Activated T-helper 1 cell treated with Interleukin-2 at 50 U/mL for 16 hours (primary cell): ENCODE results near the gene HNF1A.

Experiments used
- DNase-seq: peaks from one replicate; pipeline ENCODE4 v3.0.0-alpha.2; 2020; ENCODE audit warnings: low read depth

HNF1A gene

DNA sequence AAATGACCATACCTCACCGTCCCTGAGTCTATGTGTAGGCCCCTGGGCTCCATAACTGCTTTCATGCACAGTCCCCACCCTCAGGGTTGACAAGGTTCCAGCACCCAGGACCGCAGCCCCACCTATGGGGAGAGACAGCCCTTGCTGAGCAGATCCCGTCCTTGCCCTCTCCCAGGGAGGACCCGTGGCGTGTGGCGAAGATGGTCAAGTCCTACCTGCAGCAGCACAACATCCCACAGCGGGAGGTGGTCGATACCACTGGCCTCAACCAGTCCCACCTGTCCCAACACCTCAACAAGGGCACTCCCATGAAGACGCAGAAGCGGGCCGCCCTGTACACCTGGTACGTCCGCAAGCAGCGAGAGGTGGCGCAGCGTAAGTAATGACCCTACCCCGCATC, 10.3 kb downstream of the HNF1A start:
- DNase-seq, result no peak

DNA sequence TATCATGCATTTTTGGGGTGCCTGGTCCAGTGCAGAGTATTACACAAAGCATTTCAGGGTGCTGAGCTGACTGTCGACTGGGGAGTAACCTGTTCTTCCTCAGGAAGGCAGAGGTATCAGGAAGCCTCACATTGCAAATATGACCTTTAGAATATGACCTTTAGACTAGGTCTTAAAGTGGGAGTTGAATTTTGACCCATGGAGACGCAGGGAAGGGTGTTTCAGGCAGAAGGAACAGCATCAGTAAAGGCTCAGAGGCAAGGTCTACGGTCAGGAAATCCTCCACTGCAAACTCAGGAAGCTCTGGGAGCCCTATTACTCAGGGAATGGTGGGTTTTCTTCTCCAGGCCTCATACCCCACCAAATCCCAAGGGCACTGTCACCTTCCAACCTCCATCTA, 11.3 kb downstream of the HNF1A start:
- DNase-seq, result no peak

DNA sequence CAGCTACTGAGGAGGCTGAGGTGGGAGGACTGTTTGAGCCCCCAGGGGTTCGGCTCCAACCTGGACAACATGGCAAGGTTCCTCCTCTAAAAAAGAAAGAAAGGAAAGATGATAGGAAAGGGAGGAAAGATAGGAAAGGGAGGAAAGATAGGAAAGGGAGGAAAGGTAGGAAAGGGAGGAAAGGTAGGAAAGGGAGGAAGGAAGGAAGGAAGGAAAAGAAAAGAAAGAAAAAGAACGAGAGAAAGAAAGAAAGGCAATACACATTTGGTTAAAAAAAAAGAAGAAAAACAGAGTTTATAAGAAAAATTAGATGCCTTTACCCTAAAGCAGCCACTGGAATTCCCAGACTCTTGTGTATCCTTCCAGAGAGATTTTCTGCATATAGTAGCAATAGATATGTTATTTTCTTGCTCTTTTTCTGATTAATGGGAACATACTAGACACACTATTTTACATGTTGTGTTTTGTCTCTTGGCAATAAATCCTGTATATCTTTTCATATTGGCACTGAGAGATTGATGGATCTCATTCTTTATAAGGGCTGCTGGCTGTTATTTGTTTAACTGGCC, 12.2 kb downstream of the HNF1A start:
- no peak for DNase-seq

DNA sequence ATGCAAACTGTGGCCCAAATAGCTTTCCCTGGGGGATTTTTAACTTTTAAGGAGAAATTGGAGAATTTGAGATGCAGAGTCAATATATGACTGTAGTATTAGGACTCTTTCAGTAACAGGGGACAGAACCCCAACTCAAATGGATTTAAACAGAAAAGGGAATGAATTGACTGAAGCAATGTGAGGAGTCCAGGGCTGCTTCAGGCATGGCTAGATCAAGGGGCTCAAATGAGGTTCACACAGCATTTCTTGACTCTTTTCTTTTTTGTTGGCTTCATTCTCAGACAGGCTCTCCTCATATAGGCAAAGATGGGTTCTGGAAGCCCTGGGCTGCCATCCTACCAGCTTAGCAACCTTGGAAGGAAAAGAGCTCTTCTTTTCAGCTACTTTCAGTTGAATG, 13.6 kb downstream of the HNF1A start:
- no peak for DNase-seq

DNA sequence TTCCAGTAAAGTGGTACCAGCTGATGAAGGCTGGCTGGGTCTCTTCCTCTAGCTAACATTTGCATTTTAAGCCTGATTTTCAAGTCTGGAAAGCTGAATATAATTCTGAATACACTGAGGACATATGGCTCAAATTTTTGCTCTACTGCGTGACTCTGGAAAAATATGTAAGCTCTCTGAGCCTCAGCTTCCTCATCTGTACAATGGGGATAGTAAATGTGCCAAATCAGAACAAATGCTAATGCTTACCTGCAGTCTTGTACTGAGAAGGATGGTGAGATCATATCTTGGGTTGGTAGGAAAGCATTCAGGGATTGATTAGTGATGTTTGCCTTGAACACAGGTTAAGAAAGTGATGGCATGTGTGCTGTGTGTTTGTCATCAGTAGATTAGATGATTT, 14.6 kb downstream of the HNF1A start:
- DNase-seq, result no peak

DNA sequence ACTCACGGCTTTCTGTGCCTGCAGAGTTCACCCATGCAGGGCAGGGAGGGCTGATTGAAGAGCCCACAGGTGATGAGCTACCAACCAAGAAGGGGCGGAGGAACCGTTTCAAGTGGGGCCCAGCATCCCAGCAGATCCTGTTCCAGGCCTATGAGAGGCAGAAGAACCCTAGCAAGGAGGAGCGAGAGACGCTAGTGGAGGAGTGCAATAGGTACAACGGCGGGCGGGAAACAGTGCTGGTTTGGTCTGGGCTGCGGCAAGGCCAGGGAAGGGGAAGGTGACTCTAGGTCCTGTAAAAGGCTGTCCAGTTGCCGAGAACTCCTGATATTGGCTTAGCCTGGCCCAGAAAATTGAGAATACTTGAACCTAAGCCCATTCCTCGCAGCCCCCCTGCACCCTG, 15.2 kb downstream of the HNF1A start:
- no peak for DNase-seq

DNA sequence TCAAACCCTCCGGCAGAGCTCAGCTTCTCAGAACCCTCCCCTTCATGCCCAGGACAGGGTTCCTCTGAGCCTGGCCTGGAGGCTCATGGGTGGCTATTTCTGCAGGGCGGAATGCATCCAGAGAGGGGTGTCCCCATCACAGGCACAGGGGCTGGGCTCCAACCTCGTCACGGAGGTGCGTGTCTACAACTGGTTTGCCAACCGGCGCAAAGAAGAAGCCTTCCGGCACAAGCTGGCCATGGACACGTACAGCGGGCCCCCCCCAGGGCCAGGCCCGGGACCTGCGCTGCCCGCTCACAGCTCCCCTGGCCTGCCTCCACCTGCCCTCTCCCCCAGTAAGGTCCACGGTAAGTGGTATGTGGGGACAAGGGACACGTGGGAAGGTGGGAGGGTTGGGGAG, 15.7 kb downstream of the HNF1A start:
- no peak for DNase-seq

DNA sequence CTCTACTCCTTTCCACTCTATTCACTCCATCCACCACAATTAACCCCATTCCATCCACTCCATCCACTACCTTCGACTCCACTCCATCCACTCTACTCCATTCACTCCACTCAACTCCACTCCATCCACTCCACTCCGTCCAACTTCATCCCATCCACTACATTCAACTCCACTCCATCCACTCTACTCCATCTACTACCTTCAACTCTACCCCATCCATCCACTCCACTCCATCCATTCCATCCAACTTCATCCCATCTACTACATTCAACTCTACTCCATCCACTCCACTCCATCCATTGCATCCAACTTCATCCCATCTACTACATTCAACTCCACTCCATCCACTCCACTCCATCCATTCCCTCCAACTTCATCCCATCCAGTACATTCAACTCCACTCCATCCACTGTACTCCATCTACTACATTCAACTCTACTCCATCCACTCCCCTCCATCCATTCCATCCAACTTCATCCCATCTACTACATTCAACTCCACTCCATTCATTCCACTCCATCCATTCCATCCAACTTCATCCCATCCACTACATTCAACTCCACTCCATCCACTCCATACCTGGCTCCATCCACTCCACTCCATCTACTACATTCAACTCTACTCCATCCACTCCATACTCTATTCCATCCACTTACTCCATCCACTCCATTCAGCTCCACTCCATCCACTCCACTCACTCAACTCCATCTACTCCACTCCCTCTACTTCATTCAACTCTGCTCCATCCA, 16.4 kb downstream of the HNF1A start:
- no peak for DNase-seq

DNA sequence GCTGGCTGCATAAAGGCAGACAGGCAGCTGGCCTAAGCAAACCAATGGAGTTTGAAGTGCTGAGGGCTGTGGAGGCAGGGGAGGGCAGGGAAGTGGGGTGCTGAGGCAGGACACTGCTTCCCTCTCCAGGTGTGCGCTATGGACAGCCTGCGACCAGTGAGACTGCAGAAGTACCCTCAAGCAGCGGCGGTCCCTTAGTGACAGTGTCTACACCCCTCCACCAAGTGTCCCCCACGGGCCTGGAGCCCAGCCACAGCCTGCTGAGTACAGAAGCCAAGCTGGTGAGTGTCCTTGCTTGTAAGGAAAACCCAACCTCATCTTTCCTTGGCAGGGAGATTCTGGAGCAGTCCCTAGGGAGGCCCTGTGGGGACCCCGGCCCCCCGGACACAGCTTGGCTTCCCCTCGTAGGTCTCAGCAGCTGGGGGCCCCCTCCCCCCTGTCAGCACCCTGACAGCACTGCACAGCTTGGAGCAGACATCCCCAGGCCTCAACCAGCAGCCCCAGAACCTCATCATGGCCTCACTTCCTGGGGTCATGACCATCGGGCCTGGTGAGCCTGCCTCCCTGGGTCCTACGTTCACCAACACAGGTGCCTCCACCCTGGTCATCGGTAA, 17.9 kb downstream of the HNF1A start:
- no peak for DNase-seq

DNA sequence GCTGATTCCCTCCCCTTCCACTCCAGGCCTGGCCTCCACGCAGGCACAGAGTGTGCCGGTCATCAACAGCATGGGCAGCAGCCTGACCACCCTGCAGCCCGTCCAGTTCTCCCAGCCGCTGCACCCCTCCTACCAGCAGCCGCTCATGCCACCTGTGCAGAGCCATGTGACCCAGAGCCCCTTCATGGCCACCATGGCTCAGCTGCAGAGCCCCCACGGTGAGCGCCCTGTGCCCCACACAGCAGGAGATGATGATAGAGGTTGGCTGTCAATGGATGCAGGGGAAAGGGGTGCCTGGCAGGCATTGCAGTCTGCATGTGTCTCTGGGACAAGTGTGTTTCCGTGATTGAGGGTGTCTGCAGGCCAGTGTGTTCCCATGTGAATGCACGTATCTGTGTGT, 19.1 kb downstream of the HNF1A start:
- no peak for DNase-seq

DNA sequence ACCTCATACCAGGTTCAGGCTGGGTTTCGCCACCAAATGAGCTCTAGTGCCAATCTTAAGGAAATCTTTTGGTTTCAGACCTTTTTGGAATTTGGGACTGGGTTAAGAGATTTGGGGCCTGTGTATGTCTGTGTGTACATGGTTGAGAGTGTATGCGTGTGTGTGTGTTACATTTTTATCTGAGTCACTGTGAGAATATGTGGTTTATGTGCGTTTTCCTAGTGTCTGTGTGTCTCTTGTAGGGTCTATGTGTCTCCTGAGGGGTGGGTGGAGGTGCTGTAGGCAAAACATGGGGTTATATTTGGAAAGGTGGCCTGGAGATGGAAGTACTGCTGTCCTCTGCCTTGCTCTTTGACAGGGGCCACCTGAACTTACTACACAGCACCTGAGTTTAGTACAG, 20.1 kb downstream of the HNF1A start:
- no peak for DNase-seq

DNA sequence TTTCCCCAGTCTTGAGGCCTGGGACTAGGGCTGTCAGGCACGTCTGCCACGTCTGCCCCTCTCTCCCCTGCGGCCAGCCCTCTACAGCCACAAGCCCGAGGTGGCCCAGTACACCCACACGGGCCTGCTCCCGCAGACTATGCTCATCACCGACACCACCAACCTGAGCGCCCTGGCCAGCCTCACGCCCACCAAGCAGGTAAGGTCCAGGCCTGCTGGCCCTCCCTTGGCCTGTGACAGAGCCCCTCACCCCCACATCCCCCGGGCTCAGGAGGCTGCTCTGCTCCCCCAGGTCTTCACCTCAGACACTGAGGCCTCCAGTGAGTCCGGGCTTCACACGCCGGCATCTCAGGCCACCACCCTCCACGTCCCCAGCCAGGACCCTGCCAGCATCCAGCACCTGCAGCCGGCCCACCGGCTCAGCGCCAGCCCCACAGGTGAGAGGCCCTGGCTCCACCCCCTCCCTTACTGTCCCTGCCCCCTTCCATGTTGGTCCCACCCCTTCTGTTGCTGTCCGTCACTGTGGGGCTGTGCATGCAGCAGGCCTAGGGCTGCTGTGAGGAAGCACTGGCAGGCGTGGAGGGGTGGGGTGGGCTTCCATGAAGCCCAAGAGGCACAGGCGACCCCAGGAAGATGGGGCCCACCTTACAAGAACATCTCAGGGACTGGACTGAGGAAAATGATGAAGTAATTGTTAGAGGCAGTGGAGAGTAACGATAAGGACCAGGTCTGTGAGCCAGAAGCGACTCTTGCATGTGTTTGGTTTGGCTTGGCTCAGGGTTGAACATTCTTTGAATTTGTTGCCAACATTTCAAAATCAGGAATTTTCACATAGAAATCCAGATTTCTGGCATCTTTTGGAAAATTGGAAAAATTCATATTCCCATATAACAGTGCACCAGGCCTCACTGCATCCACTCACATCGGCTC, 21.1 kb downstream of the HNF1A start:
- no peak for DNase-seq

DNA sequence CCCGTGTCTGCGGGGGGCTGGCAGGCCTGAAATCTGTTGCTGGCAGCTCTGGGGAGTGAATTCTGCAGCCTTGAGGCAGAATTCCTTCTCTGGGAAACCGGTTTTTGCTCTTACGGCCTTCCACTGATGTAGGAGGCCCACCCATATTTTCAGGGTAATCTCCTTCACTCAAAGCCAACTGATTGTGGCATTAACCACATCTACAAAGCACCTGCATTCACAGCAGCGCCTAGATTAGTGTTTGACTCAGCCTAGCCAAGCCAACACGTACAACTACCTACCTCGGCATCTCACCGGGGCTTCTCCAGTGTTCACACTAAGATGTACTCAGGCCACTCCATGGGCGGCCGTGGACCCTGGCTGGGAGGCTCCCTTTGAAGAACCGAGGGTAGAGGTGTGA, 22.2 kb downstream of the HNF1A start:
- no peak for DNase-seq

DNA sequence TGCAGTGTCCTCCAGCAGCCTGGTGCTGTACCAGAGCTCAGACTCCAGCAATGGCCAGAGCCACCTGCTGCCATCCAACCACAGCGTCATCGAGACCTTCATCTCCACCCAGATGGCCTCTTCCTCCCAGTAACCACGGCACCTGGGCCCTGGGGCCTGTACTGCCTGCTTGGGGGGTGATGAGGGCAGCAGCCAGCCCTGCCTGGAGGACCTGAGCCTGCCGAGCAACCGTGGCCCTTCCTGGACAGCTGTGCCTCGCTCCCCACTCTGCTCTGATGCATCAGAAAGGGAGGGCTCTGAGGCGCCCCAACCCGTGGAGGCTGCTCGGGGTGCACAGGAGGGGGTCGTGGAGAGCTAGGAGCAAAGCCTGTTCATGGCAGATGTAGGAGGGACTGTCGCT, 22.7 kb downstream of the HNF1A start:
- no peak for DNase-seq

DNA sequence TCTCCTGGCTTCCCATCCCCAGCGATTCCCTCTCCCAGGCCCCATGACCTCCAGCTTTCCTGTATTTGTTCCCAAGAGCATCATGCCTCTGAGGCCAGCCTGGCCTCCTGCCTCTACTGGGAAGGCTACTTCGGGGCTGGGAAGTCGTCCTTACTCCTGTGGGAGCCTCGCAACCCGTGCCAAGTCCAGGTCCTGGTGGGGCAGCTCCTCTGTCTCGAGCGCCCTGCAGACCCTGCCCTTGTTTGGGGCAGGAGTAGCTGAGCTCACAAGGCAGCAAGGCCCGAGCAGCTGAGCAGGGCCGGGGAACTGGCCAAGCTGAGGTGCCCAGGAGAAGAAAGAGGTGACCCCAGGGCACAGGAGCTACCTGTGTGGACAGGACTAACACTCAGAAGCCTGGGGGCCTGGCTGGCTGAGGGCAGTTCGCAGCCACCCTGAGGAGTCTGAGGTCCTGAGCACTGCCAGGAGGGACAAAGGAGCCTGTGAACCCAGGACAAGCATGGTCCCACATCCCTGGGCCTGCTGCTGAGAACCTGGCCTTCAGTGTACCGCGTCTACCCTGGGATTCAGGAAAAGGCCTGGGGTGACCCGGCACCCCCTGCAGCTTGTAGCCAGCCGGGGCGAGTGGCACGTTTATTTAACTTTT, 23.6 kb downstream of the HNF1A start:
- no peak for DNase-seq

DNA sequence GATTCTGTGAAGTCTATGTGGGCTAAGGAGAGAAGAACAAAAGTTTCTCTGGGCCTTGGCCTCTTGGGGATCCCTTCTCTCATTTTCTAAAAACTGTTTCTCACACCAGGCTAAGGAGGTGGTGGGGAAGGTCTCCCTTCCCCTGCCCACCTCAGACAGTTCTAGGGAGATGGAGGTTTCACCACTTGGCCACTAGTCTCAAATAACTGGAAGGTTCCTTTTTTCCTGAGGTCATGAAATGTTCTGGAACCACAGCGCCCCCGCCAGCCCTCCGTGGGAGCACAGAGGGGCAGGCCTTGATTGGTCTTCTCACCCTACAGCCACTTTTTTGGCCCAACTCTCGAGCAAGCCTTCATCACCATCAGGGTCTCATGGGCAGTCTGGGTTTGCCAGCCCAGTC, 25.3 kb downstream of the HNF1A start:
- DNase-seq, result no peak

DNA sequence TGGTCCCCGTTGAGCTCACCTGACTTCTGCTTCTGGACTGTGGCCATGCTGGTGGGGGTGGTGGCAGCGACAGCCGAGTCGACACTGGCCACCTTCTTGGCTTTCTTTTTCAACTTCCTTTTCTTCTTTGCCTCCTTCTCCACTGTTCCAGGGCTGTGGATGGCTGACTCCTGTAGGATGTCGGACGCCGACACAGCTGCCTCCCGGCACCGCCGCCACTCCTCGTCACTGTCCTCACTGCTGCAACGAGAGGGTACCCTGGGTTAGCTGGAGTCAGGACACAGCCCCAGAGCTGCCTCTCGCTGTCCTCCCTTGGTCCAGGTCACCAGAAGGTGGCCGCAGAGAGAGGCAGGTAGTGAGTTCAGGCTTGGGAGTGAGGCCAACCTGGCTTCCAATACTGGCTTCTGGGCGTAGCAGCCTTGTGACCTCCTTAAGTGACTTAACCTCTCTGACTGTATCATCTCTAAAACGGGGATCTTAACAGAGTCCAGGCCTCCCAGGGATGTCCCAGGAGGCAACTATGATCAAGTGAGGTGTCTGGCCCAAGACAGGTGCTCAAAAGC, 26.0 kb downstream of the HNF1A start:
- DNase-seq, result no peak

DNA sequence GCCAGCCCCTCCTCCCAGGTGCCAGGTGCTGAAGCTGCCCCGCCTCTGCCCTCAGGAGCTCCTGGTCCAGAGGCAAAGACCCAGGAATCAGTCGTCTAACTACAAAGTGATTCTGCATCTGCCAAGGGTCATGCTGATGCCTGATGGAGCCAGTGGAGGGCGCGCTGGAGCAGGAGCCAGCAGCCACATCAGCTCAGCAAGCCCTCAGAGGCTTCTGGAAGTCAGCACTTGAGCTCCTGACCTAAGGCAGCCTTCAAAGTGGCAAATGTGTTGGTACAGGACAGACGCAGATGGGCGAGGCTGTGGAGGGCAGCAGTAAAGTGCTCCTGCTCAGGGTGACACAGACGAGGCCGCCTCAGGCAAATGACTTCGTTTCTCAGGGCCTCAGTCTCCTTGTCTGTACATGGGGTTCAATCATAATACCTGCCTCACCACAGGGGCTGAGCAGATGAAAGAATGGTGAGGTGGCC, 27.0 kb downstream of the HNF1A start:
- DNase-seq, result no peak

DNA sequence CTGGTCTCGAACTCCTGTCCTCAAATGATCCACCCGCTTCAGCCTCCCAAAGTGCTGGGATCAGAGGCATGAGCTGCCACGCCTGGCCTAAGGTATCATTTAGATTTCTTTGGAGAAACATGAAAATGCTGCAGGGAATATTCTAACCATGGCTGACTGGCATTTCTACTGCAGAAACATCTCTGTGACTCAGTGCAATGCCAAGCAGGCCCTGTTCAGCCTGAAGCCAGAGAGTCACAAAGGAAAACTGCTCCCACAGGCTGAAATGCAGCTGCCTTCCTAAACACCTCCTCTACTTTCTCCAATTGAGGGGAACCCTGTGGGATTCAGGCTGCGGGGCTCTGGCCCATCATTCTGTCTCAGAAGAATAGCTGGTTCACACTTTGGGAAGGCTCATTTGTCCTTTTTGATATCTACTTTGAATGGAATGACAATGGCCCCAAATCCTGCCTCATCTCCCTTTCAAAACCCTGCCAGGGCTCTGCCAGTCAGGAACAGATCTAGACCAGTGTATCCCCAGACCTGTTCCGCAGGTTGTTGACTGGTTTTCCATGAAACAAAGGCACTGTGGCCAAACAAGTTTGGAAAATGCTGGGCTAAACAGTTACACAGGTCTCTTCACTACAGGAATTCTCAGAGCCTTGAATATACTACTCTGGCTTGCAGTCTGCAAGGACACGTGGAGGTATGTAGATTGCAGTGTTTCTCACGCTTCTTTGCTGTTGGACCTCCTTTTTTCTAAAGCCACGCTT, 30.2 kb downstream of the HNF1A start:
- no peak for DNase-seq

DNA sequence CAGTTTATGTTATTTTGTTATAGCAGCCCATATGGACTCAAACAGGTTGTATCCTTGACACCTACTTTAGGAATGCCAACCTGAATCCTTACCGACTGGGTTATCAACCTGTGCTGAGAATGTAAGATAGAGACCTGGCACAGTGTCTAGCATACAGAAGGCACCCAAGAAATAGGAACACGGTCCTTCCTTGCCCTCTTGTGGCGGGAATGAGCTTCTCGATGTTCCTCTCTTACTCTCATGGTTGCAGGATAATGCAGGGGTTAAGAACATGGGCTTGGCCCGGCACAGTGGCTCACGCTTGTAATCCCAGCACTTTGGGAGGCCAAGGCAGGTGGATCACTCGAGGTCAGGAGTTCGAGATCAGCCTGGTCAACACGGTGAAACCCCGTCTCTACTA, 31.4 kb downstream of the HNF1A start:
- no peak for DNase-seq

DNA sequence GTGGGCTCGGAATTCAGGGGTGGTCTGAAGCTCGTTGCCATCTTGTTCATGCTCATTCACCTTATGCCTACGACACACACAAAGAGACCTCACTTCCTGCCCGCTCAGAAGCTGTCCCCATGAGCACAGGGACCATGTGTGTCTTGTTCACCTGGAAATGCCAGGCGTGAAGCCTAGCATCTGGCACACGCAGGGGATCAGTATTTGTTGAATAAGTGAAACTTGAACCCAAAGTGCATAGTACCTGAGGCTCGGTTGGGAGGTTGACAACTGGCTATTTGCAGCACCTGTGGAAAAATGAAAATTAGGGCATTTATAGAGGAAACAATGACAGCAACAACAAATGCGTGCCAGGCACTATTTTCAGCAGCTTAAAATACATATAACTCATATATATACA, 32.5 kb downstream of the HNF1A start:
- no peak for DNase-seq
